ENCODE measurements around the gene TMEM175.
A peak's percentile ranks its signal among the peaks of the same experiment; 100 is the strongest.

DNA sequence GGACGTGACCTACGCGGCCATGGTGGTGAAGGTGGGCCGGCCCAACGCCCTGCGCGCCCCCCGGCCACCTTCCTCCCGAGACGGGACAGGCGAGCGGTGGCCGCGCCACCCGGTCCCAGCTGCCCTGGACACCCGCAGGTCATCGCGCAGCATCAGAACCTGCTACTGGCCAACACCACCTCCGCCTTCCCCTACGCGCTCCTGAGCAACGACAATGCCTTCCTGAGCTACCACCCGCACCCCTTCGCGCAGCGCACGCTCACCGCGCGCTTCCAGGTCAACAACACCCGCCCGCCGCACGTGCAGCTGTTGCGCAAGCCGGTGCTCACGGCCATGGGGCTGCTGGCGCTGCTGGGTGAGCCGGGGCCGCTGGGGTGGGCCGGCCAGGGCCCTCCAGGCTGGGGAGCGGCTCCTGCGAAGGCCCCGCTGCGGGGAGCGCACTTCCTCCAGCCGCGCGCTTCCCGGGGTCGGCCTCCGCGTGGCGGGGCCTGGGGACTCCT, 69.9 kb downstream of the TMEM175 start:
- TF ChIP-seq EZH2 (IDR thresholded peaks at IDR 0.05; ENCODE audit: borderline replicate concordance, low read depth, low read length, poor library complexity, severe bottlenecking) = peak; percentile 100
- TF ChIP-seq, protein P1, sequence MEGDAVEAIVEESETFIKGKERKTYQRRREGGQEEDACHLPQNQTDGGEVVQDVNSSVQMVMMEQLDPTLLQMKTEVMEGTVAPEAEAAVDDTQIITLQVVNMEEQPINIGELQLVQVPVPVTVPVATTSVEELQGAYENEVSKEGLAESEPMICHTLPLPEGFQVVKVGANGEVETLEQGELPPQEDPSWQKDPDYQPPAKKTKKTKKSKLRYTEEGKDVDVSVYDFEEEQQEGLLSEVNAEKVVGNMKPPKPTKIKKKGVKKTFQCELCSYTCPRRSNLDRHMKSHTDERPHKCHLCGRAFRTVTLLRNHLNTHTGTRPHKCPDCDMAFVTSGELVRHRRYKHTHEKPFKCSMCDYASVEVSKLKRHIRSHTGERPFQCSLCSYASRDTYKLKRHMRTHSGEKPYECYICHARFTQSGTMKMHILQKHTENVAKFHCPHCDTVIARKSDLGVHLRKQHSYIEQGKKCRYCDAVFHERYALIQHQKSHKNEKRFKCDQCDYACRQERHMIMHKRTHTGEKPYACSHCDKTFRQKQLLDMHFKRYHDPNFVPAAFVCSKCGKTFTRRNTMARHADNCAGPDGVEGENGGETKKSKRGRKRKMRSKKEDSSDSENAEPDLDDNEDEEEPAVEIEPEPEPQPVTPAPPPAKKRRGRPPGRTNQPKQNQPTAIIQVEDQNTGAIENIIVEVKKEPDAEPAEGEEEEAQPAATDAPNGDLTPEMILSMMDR (conservative IDR thresholded peaks at IDR 0.05; ENCODE audit: low read depth, low read length) = no peak
